Measurements from ENCODE around the gene ZNF407.

DNA sequence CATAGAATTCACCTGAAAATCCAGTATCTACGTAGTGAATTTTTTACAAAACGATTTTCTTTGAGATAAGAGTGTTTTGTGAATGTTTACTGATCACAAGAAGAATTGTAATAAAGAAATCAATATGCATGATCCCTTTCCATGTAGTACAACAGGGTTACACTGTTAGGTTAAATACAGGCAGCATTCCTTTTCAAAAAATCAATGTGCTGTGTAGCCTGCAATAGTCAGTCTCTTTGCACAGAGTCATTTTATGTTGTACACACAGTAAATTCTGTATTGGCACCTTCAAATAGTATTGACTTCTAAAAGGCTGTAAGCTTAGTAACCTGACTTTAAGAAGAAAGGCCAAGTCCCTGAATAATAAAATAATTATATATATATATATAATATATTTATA, 63.3 kb downstream of the ZNF407 start:
- TF ChIP-seq CTCF (IDR thresholded peaks at IDR 0.05) (no peak), POLR2A (IDR thresholded peaks at IDR 0.05) (no peak)

Measured in adrenal gland (tissue), 5 donors.